GM12875 (cell line): Measurements from ENCODE around the gene INIP.
"Not testable (repeated sequence)": the region's sequence is repeated elsewhere in the genome, so short reads cannot be mapped to it uniquely, and the experiment has no call there.

Experiments
- H3K4me3 ChIP-seq: one replicate; pipeline ENCODE4 v1.5.1; 2011; ENCODE audit warnings: low read depth, low read length, control low read depth
- TF ChIP-seq, protein P1 (sequence below): IDR thresholded peaks from 2 replicates; pipeline ENCODE4 v1.5.1; 2011; ENCODE audit warnings: low read depth, mild to moderate bottlenecking, control low read depth, inconsistent platforms, low read length, moderate library complexity, borderline replicate concordance; ENCODE audit not compliant: insufficient read depth

INIP gene

DNA sequence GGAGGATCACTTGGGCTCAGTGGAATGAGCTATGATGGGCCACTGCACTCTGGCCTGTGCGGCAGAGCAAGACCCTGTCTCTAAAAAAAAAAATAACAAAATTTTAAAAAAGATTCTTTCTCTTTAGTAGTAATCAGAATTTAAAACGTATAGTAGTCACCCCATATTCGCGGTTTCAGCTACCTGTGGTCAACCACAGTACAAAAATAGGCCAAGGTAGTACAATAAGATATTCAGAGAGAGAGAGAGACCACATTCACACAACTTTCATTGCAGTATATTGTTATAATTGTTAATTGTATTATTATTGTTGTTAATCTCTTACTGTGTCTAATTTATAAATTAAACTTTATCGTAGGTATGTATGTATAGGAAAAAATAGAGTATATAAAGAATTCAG lies 18.7 kb downstream of the INIP start:
- no peak overlapping the region for H3K4me3 ChIP-seq
- TF ChIP-seq, protein P1, sequence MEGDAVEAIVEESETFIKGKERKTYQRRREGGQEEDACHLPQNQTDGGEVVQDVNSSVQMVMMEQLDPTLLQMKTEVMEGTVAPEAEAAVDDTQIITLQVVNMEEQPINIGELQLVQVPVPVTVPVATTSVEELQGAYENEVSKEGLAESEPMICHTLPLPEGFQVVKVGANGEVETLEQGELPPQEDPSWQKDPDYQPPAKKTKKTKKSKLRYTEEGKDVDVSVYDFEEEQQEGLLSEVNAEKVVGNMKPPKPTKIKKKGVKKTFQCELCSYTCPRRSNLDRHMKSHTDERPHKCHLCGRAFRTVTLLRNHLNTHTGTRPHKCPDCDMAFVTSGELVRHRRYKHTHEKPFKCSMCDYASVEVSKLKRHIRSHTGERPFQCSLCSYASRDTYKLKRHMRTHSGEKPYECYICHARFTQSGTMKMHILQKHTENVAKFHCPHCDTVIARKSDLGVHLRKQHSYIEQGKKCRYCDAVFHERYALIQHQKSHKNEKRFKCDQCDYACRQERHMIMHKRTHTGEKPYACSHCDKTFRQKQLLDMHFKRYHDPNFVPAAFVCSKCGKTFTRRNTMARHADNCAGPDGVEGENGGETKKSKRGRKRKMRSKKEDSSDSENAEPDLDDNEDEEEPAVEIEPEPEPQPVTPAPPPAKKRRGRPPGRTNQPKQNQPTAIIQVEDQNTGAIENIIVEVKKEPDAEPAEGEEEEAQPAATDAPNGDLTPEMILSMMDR, result no peak

DNA sequence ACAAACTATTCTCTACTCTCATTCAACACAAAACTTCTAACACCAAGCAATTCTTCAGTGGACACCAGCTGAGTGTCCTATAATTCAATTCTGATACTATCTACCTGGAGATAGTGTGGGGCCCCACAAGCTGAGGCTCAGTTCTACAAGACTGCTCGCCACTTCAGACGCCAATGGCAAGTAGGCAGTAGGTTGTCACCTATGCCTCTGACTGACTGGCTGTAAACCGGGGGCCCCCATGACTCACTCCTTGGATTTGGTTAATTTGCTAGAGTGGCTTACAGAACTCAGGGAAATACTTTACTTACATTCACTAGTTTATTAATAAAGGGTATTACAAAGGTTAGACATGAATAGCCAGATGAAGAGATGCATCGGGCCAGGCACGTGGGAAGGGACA lies 21.5 kb downstream of the INIP start:
- TF ChIP-seq, protein P1, result no peak
- no peak overlapping the region for H3K4me3 ChIP-seq

GRCh38 chr9:112694706-112695555 lies 23.0 kb downstream of the INIP start:
- no peak overlapping the region for H3K4me3 ChIP-seq
- TF ChIP-seq, protein P1, result no peak

GRCh38 chr9:112689161-112689740 lies 28.7 kb downstream of the INIP start:
- TF ChIP-seq, protein P1, result no peak
- no peak overlapping the region for H3K4me3 ChIP-seq

DNA sequence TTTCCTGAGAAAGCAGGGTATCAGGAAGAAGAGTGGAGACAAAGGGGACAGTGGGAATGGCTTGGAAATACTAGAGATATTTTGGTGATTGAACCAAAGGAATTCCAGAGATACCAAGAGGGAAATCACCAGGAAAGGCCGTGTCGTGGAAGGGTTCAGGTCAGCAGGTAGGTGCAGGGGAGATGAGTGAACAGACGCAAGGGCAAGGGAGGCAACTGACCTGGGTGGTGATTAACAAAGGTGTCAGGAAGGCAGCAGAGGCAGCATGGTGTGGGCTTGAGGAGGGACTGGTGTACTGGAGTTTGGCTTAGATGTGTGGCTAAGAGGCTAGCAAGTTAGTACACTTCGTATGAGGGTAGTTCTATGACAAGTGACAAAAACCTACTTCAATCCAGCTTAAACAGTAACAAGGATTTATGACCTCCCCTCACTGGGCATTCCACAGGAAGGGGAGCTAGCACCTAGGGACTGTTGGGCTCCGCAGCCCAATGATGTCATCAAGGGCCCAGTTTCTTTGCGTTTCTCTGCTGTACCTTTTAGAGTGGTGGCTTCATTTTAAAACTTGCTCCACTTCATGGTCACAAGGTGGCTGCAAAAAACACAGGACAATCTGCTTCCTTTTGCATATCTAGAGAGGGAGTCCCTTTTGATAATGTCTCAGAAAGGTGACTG lies 37.0 kb downstream of the INIP start:
- TF ChIP-seq, protein P1, result no peak
- no peak overlapping the region for H3K4me3 ChIP-seq

GRCh38 chr9:112677040-112677439 lies 40.9 kb downstream of the INIP start:
- TF ChIP-seq, protein P1, result no peak

GRCh38 chr9:112673221-112673620 lies 44.7 kb downstream of the INIP start:
- H3K4me3 ChIP-seq, result not testable (repeated sequence)

More at GRCh38 chr9:112677040-112677439, 40.9 kb downstream of the INIP start:
- H3K4me3 ChIP-seq, result no peak overlapping the region
